Measurements from ENCODE around the gene NR5A1.

- no peak for TF ChIP-seq CTCF (IDR thresholded peaks at IDR 0.05)
- TF ChIP-seq POLR2A (IDR thresholded peaks at IDR 0.05), result no peak
Measured at GRCh38 chr9:124520206-124520596, 13.0 kb upstream of the NR5A1 start.
